GM21447 (cell line): ENCODE results near the gene TMEM101.
"Not testable (repeated sequence)": the region's sequence is repeated elsewhere in the genome, so short reads cannot be mapped to it uniquely, and the experiment has no call there.

Source experiments
- ATAC-seq: cut with Tn5 transposase; IDR thresholded peaks from one replicate; pipeline ENCODE4 v1.9.1; 2021; ENCODE audit not compliant: unreplicated experiment

The TMEM101 gene

GRCh38 chr17:44001461-44001920 is 13.3 kb downstream of the TMEM101 start:
- no peak for ATAC-seq

GRCh38 chr17:44000871-44001460 is 13.8 kb downstream of the TMEM101 start:
- no peak for ATAC-seq

GRCh38 chr17:44000141-44000860 is 14.5 kb downstream of the TMEM101 start:
- no peak for ATAC-seq

- ATAC-seq: no peak
These were observed 15.7 kb downstream of the TMEM101 start for GRCh38 chr17:43999024-43999423.

GRCh38 chr17:43998552-43998951 is 16.2 kb downstream of the TMEM101 start:
- ATAC-seq: no peak

GRCh38 chr17:43997180-43997579 is 17.6 kb downstream of the TMEM101 start:
- ATAC-seq: not testable (repeated sequence)

GRCh38 chr17:43995150-43995471 is 19.7 kb downstream of the TMEM101 start:
- no peak for ATAC-seq

- ATAC-seq: no peak
These were observed 20.3 kb downstream of the TMEM101 start for GRCh38 chr17:43994272-43995149.

GRCh38 chr17:43992641-43993040 is 22.1 kb downstream of the TMEM101 start:
- ATAC-seq: no peak

- ATAC-seq: no peak
These were observed 26.5 kb downstream of the TMEM101 start for GRCh38 chr17:43988301-43988700.

GRCh38 chr17:43987131-43988021 is 27.4 kb downstream of the TMEM101 start:
- ATAC-seq: no peak

GRCh38 chr17:43986225-43986981 is 28.4 kb downstream of the TMEM101 start:
- ATAC-seq: no peak

- no peak for ATAC-seq
These were observed 30.2 kb downstream of the TMEM101 start for GRCh38 chr17:43984521-43984920.

- no peak for ATAC-seq
These were observed 31.0 kb downstream of the TMEM101 start for GRCh38 chr17:43983515-43984411.

GRCh38 chr17:43983196-43983514 is 31.6 kb downstream of the TMEM101 start:
- ATAC-seq: no peak

- ATAC-seq: no peak
These were observed 32.6 kb downstream of the TMEM101 start for GRCh38 chr17:43982171-43982570.

GRCh38 chr17:43979671-43980070 is 35.1 kb downstream of the TMEM101 start:
- ATAC-seq: no peak

- no peak for ATAC-seq
These were observed 35.8 kb downstream of the TMEM101 start for GRCh38 chr17:43979011-43979410.

- ATAC-seq: no peak
These were observed 36.7 kb downstream of the TMEM101 start for GRCh38 chr17:43978078-43978477.
